AG10803 (cell line): Measurements from ENCODE around the gene KRTAP10-2.

ENCODE experiments used
- DNase-seq: peaks from one replicate; pipeline ENCODE4 v3.0.0; 2010; ENCODE audit warnings: low read depth
- H3K4me3 ChIP-seq: 2 replicates; pipeline ENCODE4 v1.5.1; 2011; ENCODE audit warnings: mild to moderate bottlenecking, low read length, control low read depth
- CTCF ChIP-seq: conservative IDR thresholded peaks from 2 replicates; pipeline ENCODE4 v1.5.1; 2011; ENCODE audit warnings: mild to moderate bottlenecking, low read length, control low read depth, inconsistent platforms

Gene KRTAP10-2

GRCh38 chr21:44539046-44539445 is 12.3 kb downstream of the KRTAP10-2 start:
- H3K4me3 ChIP-seq = no peak overlapping the region
- TF ChIP-seq CTCF = no peak
- no peak for DNase-seq

GRCh38 chr21:44537930-44538911 is 13.1 kb downstream of the KRTAP10-2 start:
- H3K4me3 ChIP-seq = no peak overlapping the region
- no peak for DNase-seq
- no peak for TF ChIP-seq CTCF

GRCh38 chr21:44535963-44536362 is 15.3 kb downstream of the KRTAP10-2 start:
- DNase-seq = no peak
- TF ChIP-seq CTCF = no peak

GRCh38 chr21:44534688-44535087 is 16.6 kb downstream of the KRTAP10-2 start:
- H3K4me3 ChIP-seq = no peak overlapping the region
- no peak for TF ChIP-seq CTCF
- no peak for DNase-seq

More at GRCh38 chr21:44535963-44536362, 15.3 kb downstream of the KRTAP10-2 start:
- H3K4me3 ChIP-seq = no peak overlapping the region

GRCh38 chr21:44533891-44534627 is 17.2 kb downstream of the KRTAP10-2 start:
- DNase-seq = no peak
- TF ChIP-seq CTCF = no peak
- no peak overlapping the region for H3K4me3 ChIP-seq

GRCh38 chr21:44533121-44533890 is 18.0 kb downstream of the KRTAP10-2 start:
- TF ChIP-seq CTCF = no peak
- no peak for DNase-seq
- H3K4me3 ChIP-seq = no peak overlapping the region
